Spleen (tissue), 11 donors: ENCODE measurements around the gene CD37. TPM values are rescaled to one million over a fixed set of nuclear protein-coding genes. Genes with fewer than 3 reads are reported as not detected.
A peak's percentile ranks its signal among the peaks of the same experiment; 100 is the strongest.

Experiments used
- DNase-seq: peaks from one replicate; pipeline ENCODE4 v3.0.0-alpha.2; 2020
- H3K27ac ChIP-seq, 8 donors: fragments of 200-600 bp; sonication (generic) in 7 of 8; 1 replicate in 4 of 8; 2 replicates in 4 of 8; pipeline versions ENCODE4 v1.5.0 to v1.8.0; 2016 to 2021; ENCODE audit warnings: inconsistent platforms in 4 of 8, mild to moderate bottlenecking in 4 of 8, moderate library complexity in 1 of 8
- H3K27me3 ChIP-seq, 7 donors: fragments of 200-600 bp; sonication (generic) in 6 of 7; replicated peaks in 1 of 7; 1 replicate in 4 of 7; 2 replicates in 3 of 7; pipeline versions ENCODE4 v1.5.0 to v1.8.0; 2016 to 2021; ENCODE audit warnings: inconsistent platforms in 3 of 7, mild to moderate bottlenecking in 1 of 7
- H3K36me3 ChIP-seq, 6 donors: fragments of 200-600 bp; sonication (generic) in 5 of 6; 1 replicate in 4 of 6; 2 replicates in 2 of 6; pipeline versions ENCODE4 v1.5.0 to v1.8.0; 2016 to 2021; ENCODE audit warnings: inconsistent platforms in 2 of 6
- H3K4me1 ChIP-seq, 6 donors: fragments of 200-600 bp; sonication (generic) in 5 of 6; 1 replicate in 3 of 6; 2 replicates in 3 of 6; pipeline versions ENCODE4 v1.5.0 to v1.8.0; 2016 to 2021; ENCODE audit warnings: inconsistent platforms in 3 of 6
- H3K4me3 ChIP-seq, 8 donors: fragments of 200-600 bp; sonication (generic) in 7 of 8; 1 replicate in 4 of 8; 2 replicates in 4 of 8; pipeline versions ENCODE4 v1.5.0 to v1.8.0; 2016 to 2021; ENCODE audit warnings: inconsistent platforms in 4 of 8, mild to moderate bottlenecking in 4 of 8, moderate library complexity in 2 of 8
- H3K9me3 ChIP-seq, 8 donors: fragments of 200-600 bp; sonication (generic) in 7 of 8; 1 replicate in 4 of 8; 2 replicates in 4 of 8; pipeline versions ENCODE4 v1.5.0 to v1.8.0; 2016 to 2021; ENCODE audit warnings: inconsistent platforms in 4 of 8
- POLR2A ChIP-seq, 3 donors: fragments of 450-650 bp; IDR thresholded peaks; one replicate each; pipeline ENCODE4 v1.5.1; 2017; ENCODE audit warnings: antibody characterized with exemption in 3 of 3, mild to moderate bottlenecking in 1 of 3
- POLR2AphosphoS5 ChIP-seq, 3 donors: sonication (generic); formaldehyde crosslinking; IDR thresholded peaks; one replicate each; pipeline ENCODE4 v1.5.1; 2017; ENCODE audit warnings: antibody characterized with exemption in 3 of 3
- WGBS, 5 donors: extraction: QIAGEN DNeasy Blood & Tissue Kit in 3 of 5; methylation state at CpG; one replicate each; pipeline versions ENCODE4 v1.1.5 to v1.1.7; 2013 to 2018; 5-methylcytosine and 5-hydroxymethylcytosine counted together
- intact Hi-C: fragments of 100-400 bp; cut with DNase I; formaldehyde crosslinking; loops from one replicate; pipeline ENCODE4 v1.15.0; 2023; ENCODE audit warnings: low total_unique reads
- polyA plus RNA-seq, 3 donors: library from polyadenylated mRNA; stranded (reverse); fragments of 200-250 nt; gene quantifications; one replicate each; pipeline ENCODE4 v1.2.1, GENCODE V29; 2013
- total RNA-seq, 7 donors: library from RNA; depleted of rRNA in 3 of 7; stranded (reverse); fragments of >200 nt in 3 of 7; fragmentation: NEBNext Ultra II Directional in 4 of 7; extraction: Animal tissue kit (Norgen Biotek cat#: 25700) in 4 of 7; gene quantifications; one replicate each; pipeline versions ENCODE4 v1.1.0 to v1.2.1, GENCODE V29; 2016 to 2021
- TF ChIP-seq, protein P1 (sequence below), 11 experiments: fragments of 200-600 bp in 7 of 11; fragments of 450-650 bp in 4 of 11; sonication (generic) in 4 of 11; IDR thresholded peaks in 8 of 11; conservative IDR thresholded peaks in 3 of 11; 1 replicate in 7 of 11; 2 replicates in 4 of 11; pipeline versions ENCODE4 v1.4.0 to v1.8.0; 2016 to 2021; ENCODE audit warnings: antibody characterized with exemption in 11 of 11, inconsistent platforms in 4 of 11, mild to moderate bottlenecking in 1 of 11
- donor health status: healthy with polysubstance abuse.
- donor health status: DM: no; HTN: no; CAD: no; lungs with moderate emphysema.
- donor health status: DM: no; HTN: no; CAD: no.
- donor health status: Bipolar disorder and iron deficiency.
- donor health status: healthy.
- donor health status: DM: no; HTN: no; CAD: no.
- donor health status: DM: yes; HTN: yes; CAD: no.

CD37 gene
- total and polyA plus RNA-seq, 10 donors: 297 to 516 (median 403) TPM

DNA sequence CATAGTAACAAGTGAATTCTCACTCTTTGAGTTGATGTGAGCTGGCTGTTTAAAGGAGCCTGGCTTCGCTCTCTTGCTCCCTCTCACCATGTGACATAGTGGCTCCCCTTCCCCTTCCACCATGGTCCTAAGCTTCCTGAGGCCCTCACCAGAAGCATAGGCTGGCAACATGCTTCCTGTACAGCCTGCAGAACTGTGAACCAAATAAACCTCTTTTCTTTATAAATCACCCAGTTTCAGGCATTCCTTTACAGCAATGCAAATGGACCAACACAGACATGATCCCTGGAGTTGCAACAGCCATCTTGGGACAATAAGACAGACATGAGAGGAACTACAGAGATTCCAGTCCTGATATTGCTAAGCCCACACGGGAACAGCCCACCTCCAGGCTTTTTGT is 14.4 kb downstream of the CD37 start:
- Histone ChIP-seq H3K27me3 (no peaks in the 10 kb centered on the region), H3K27ac (no peak overlapping the region), H3K36me3 (peaks cover 0 to 95% (median 19%) of the 10 kb centered on the region in 6 donors), H3K4me1 (peaks cover 0 to 25% (median 0%) of the 10 kb centered on the region in 6 donors), H3K4me3 (no peak overlapping the region), H3K9me3 (no peaks in the 10 kb centered on the region)
- no peak for DNase-seq
- intact Hi-C loops: no loop called here
- WGBS, 5 donors: 89 to 98% (median 92%) methylated on average over 2 of the region's 2 CpGs
- TF ChIP-seq POLR2A (IDR thresholded peaks at IDR 0.05): no peak
- TF ChIP-seq POLR2AphosphoS5 (IDR thresholded peaks at IDR 0.05): no peak
- TF ChIP-seq, protein P1, sequence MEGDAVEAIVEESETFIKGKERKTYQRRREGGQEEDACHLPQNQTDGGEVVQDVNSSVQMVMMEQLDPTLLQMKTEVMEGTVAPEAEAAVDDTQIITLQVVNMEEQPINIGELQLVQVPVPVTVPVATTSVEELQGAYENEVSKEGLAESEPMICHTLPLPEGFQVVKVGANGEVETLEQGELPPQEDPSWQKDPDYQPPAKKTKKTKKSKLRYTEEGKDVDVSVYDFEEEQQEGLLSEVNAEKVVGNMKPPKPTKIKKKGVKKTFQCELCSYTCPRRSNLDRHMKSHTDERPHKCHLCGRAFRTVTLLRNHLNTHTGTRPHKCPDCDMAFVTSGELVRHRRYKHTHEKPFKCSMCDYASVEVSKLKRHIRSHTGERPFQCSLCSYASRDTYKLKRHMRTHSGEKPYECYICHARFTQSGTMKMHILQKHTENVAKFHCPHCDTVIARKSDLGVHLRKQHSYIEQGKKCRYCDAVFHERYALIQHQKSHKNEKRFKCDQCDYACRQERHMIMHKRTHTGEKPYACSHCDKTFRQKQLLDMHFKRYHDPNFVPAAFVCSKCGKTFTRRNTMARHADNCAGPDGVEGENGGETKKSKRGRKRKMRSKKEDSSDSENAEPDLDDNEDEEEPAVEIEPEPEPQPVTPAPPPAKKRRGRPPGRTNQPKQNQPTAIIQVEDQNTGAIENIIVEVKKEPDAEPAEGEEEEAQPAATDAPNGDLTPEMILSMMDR (IDR thresholded peaks at IDR 0.05 in 8 of 11, conservative IDR thresholded peaks at IDR 0.05 in 3 of 11): no peak

DNA sequence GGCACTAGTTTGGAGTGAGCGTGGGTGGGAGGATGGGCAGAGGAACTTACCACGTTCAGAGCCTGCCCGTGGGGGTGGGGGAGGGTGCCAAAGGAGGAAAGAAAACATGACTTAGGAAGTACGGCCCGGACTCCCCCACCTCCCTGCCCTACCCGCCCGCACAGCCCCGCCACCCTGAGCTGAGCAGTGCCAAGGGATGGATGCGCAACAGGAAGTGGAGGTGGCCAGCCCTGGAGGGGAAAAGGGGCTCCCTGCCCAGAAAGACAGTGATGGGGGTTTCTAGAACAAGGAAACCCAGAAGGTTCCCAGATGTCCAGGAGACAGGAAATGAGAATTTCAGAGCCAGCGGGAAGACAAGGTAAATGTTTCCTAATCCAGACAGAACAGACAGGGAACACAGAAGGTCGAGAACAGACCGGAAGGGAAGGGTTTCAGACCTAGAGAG is 20.7 kb downstream of the CD37 start:
- TF ChIP-seq POLR2A (IDR thresholded peaks at IDR 0.05): no peak
- no peak for TF ChIP-seq POLR2AphosphoS5 (IDR thresholded peaks at IDR 0.05)
- TF ChIP-seq, protein P1 (IDR thresholded peaks at IDR 0.05 in 8 of 11, conservative IDR thresholded peaks at IDR 0.05 in 3 of 11): no peak
- WGBS, 5 donors: 5 to 12% (median 7%) methylated on average over 12 of the region's 12 CpGs
- no peak for DNase-seq
- H3K9me3 ChIP-seq: no peaks in the 10 kb centered on the region
- H3K27me3 ChIP-seq: peaks cover 0 to 7% (median 0%) of the 10 kb centered on the region in 7 donors
- peaks cover 10 to 55% (median 30%) of the 10 kb centered on the region in 6 donors for H3K4me1 ChIP-seq
- peak overlapping the region in 1 of 8 donors; percentile 21 for H3K4me3 ChIP-seq
- H3K36me3 ChIP-seq: peaks cover 0 to 62% (median 4%) of the 10 kb centered on the region in 6 donors
- peak overlapping the region in 7 of 8 donors; percentile 33 to 55 (median 51) for H3K27ac ChIP-seq
- intact Hi-C loops: no loop called here

DNA sequence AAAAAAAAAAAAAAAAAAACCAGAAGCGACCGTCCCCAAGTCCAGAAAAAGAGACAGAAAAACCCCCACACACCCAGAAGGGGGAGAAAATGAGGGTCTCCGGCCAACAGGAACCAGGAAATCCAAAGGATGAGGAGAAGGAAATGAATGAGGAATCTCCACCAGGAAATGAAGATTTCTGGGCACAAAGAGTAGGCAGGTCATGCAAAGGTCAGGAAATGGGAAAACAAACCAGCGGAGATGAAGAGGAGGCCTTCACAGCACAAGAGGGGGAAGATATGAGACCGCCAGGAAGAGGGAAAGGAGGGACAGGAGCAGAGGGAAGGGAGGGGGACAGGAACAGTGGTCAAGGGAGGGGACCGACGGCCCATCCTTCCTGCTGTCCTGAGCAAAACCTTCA is 21.2 kb downstream of the CD37 start:
- 39 to 57% (median 47%) methylated on average over 7 of the region's 7 CpGs for WGBS, 5 donors
- H3K4me1 ChIP-seq: peaks cover 10 to 59% (median 33%) of the 10 kb centered on the region in 6 donors
- TF ChIP-seq, protein P1 (IDR thresholded peaks at IDR 0.05 in 8 of 11, conservative IDR thresholded peaks at IDR 0.05 in 3 of 11): no peak
- no peak for TF ChIP-seq POLR2AphosphoS5 (IDR thresholded peaks at IDR 0.05)
- TF ChIP-seq POLR2A (IDR thresholded peaks at IDR 0.05): no peak
- DNase-seq: no peak
- H3K27me3 ChIP-seq: peaks cover 0 to 11% (median 0%) of the 10 kb centered on the region in 7 donors
- peaks cover 0 to 57% (median under 1%) of the 10 kb centered on the region in 6 donors for H3K36me3 ChIP-seq
- H3K4me3 ChIP-seq: peak overlapping the region in 1 of 8 donors; percentile 11
- H3K27ac ChIP-seq: peak overlapping the region in 7 of 8 donors; percentile 33 to 55 (median 51)
- H3K9me3 ChIP-seq: no peaks in the 10 kb centered on the region
- intact Hi-C loops: no loop called here

DNA sequence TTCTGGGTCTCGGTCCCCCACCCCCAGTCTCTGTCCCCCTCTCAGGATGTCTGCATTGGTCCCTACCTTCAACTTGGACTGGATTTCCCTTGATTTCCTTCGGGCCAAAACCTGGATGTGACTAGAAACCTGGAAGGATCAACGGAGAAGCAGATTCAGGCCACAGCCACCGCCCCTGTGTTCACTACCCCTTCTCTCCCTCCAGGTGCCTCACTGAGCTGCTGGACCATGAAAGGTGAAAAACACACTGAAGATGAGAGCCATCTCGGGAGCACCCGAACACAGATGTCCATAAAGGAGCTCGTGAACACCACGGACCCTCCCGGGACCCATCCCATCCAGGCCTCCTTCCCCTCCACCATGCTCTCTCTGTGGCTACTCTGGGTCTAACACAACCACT is 22.0 kb downstream of the CD37 start:
- no peaks in the 10 kb centered on the region for H3K9me3 ChIP-seq
- peaks cover 0 to 49% (median 0%) of the 10 kb centered on the region in 6 donors for H3K36me3 ChIP-seq
- intact Hi-C loops: no loop called here
- H3K4me3 ChIP-seq: no peak overlapping the region
- DNase-seq: no peak
- WGBS, 5 donors: 59 to 80% (median 70%) methylated on average over 9 of the region's 9 CpGs
- TF ChIP-seq POLR2AphosphoS5 (IDR thresholded peaks at IDR 0.05): no peak
- TF ChIP-seq, protein P1 (IDR thresholded peaks at IDR 0.05 in 8 of 11, conservative IDR thresholded peaks at IDR 0.05 in 3 of 11): no peak
- H3K4me1 ChIP-seq: peaks cover 10 to 67% (median 41%) of the 10 kb centered on the region in 6 donors
- peaks cover 0 to 19% (median 0%) of the 10 kb centered on the region in 7 donors for H3K27me3 ChIP-seq
- H3K27ac ChIP-seq: peak overlapping the region in 4 of 8 donors; percentile 47 to 55 (median 50)
